ENCODE data around the gene NECTIN2.
"Not testable (repeated sequence)": the region's sequence is repeated elsewhere in the genome, so short reads cannot be mapped to it uniquely, and the experiment has no call there.

DNA sequence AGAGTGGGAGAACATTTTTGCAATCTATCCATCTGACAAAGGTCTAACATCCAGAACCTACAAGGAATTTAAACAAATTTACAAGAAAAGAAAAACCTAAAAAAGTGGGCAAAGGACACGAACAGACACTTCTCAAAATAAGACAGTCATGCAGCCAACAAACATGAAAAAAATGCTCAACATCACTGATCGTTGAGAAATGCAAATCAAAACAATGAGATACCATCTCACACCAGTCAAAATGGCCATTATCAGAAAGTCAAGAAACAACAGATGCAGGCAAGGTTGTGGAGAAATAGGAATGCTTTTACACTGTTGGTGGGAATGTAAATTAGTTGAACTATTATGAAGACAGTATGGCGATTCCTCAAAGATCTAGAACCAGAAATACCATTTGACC is 15.5 kb downstream of the NECTIN2 start:
- TF ChIP-seq EZH2phosphoT487 (IDR thresholded peaks at IDR 0.05; ENCODE audit: borderline replicate concordance, low read depth, low read length); CTCF (conservative IDR thresholded peaks at IDR 0.05; ENCODE audit: low read length): not testable (repeated sequence)
